HepG2 (cell line): ENCODE results near the gene RPS19. TPM values are rescaled to one million over a fixed set of nuclear protein-coding genes. Genes with fewer than 3 reads are reported as not detected.

Experiments
- ATAC-seq: fragments of 200-7000 bp; cut with Tn5 transposase; 3 replicates; pipeline ENCODE4 v1.9.1; 2020; ENCODE audit warnings: mild to moderate bottlenecking, moderate library complexity
- BruUV-seq: library from RNA; stranded (reverse); fragments of 400-500 nt; replicated peaks from 2 replicates; lab custom pipeline; 2021; lab: Mats Ljungman, UMichigan
- CTCF ChIA-PET: fragments of 300-600 bp; formaldehyde crosslinking; extraction: SDS; loops from one replicate; lab custom pipeline; 2021; ENCODE audit warnings: low total read pairs, inconsistent platforms, low intra/inter-chr PET ratio; lab: Yijun Ruan, JAX
- POLR2A ChIA-PET: fragments of 350-600 bp; sonication (Branson Sonifier 250); formaldehyde crosslinking; loops from one replicate; lab custom pipeline; 2020; ENCODE audit warnings: antibody characterized with exemption, inconsistent platforms; lab: Yijun Ruan, JAX
- DNase-seq: peaks from one replicate; pipeline ENCODE4 v3.0.0-alpha.2; 2015; ENCODE audit warnings: low spot score
- FAIRE-seq: peaks from 3 replicates; lab custom pipeline; 2011; peaks lifted over from hg19 to GRCh38; lab: Jason Lieb, UNC
- H2AFZ ChIP-seq: one replicate; pipeline ENCODE4 v1.6.1; 2011; ENCODE audit warnings: low read length, inconsistent platforms
- H3K27ac ChIP-seq: fragments of 300-600 bp; 3 replicates; pipeline ENCODE4 v1.8.0; 2011; ENCODE audit warnings: mixed run types, mild to moderate bottlenecking, mixed read lengths, low read length, inconsistent platforms; ENCODE audit not compliant: insufficient read depth; ENCODE audit errors: extremely low read length
- H3K27me3 ChIP-seq, 2 experiments: fragments of 200-600 bp in 1 of 2; 2 replicates in 1 of 2; 3 replicates in 1 of 2; pipeline versions ENCODE4 v1.6.0 to v1.8.0; 2011; ENCODE audit warnings: low read length in 2 of 2, mild to moderate bottlenecking in 2 of 2, moderate library complexity in 2 of 2, inconsistent platforms in 1 of 2; ENCODE audit not compliant: insufficient read depth in 2 of 2, control insufficient read depth in 1 of 2
- H3K36me3 ChIP-seq, 2 experiments: fragments of 200-600 bp in 1 of 2; replicated peaks in 1 of 2; 2 replicates in 1 of 2; 3 replicates in 1 of 2; pipeline versions ENCODE4 v1.5.1 to v1.8.0; 2011; ENCODE audit warnings: low read length in 2 of 2, inconsistent platforms in 1 of 2; ENCODE audit not compliant: insufficient read depth in 2 of 2, control insufficient read depth in 1 of 2
- H3K4me1 ChIP-seq: 2 replicates; pipeline ENCODE4 v1.5.1; 2012; ENCODE audit warnings: low read length, inconsistent platforms; ENCODE audit not compliant: insufficient read depth
- H3K4me2 ChIP-seq: 2 replicates; pipeline ENCODE4 v1.6.0; 2011; ENCODE audit warnings: low read depth, low read length, inconsistent platforms
- H3K4me3 ChIP-seq, 3 experiments: fragments of 200-600 bp in 1 of 3; sonication (generic), shearing (Covaris generic) in 1 of 3; replicated peaks in 1 of 3; 2 replicates each; pipeline ENCODE4 v1.5.1; 2011 to 2016; ENCODE audit warnings: low read length in 3 of 3, inconsistent platforms in 2 of 3, low read depth in 2 of 3, mild to moderate bottlenecking in 2 of 3, control low read depth in 1 of 3, mixed read lengths in 1 of 3; ENCODE audit not compliant: insufficient read depth in 1 of 3
- H3K79me2 ChIP-seq: one replicate; pipeline ENCODE4 v1.6.1; 2011; ENCODE audit warnings: low read length, inconsistent platforms; ENCODE audit not compliant: insufficient read depth
- H3K9ac ChIP-seq: 2 replicates; pipeline ENCODE4 v1.6.0; 2011; ENCODE audit warnings: mild to moderate bottlenecking, low read depth, low read length, inconsistent platforms; ENCODE audit not compliant: insufficient read depth
- H3K9me3 ChIP-seq: 2 replicates; pipeline ENCODE4 v1.5.1; 2012; ENCODE audit warnings: mild to moderate bottlenecking, low read length
- H4K20me1 ChIP-seq: 2 replicates; pipeline ENCODE4 v1.6.0; 2011; ENCODE audit warnings: inconsistent platforms, mild to moderate bottlenecking, low read length, moderate library complexity; ENCODE audit not compliant: insufficient read depth
- AKAP8 ChIP-seq: sonication (generic); formaldehyde crosslinking; IDR thresholded peaks from 2 replicates; pipeline ENCODE4 v1.5.1; 2020; ENCODE audit warnings: mild to moderate bottlenecking, missing genetic modification reagents
- GPN1 ChIP-seq: sonication (generic); formaldehyde crosslinking; IDR thresholded peaks from 2 replicates; pipeline ENCODE4 v1.5.1; 2020; ENCODE audit warnings: missing genetic modification reagents, borderline replicate concordance
- MIER3 ChIP-seq: IDR thresholded peaks from 2 replicates; pipeline ENCODE4 v1.6.1; 2016; ENCODE audit warnings: missing compliant biosample characterization, borderline replicate concordance
- MTA1 ChIP-seq: sonication (generic); formaldehyde crosslinking; IDR thresholded peaks from 2 replicates; pipeline ENCODE4 v1.4.0; 2020; ENCODE audit warnings: missing genetic modification reagents, mild to moderate bottlenecking, borderline replicate concordance
- RFXAP ChIP-seq: sonication (generic); formaldehyde crosslinking; IDR thresholded peaks from 2 replicates; pipeline ENCODE4 v1.4.0; 2020; ENCODE audit warnings: missing genetic modification reagents, borderline replicate concordance
- SPEN ChIP-seq: sonication (generic); formaldehyde crosslinking; IDR thresholded peaks from 2 replicates; pipeline ENCODE4 v1.5.1; 2020; ENCODE audit warnings: low read depth, mild to moderate bottlenecking, missing genetic modification reagents
- ZNF235 ChIP-seq: sonication (generic); formaldehyde crosslinking; IDR thresholded peaks from 2 replicates; pipeline ENCODE4 v1.8.1; 2023; ENCODE audit warnings: mild to moderate bottlenecking, missing genetic modification reagents, borderline replicate concordance
- WGBS: methylation state at CpG from one replicate; pipeline ENCODE4 v1.1.6; 2017; ENCODE audit warnings: low lambda C conversion rate; 5-methylcytosine and 5-hydroxymethylcytosine counted together
- in situ Hi-C: cut with HindIII; loops from 2 replicates; pipeline ENCODE4 v1.10.0; 2017; ENCODE audit warnings: low pct_unique_long_range_greater_than_20kb; ENCODE audit not compliant: extremely low pct_ligation_motif_present
- intact Hi-C: fragments of 100-400 bp; cut with micrococcal nuclease; formaldehyde crosslinking; loops from one replicate; pipeline ENCODE4 v1.10.0; 2022; ENCODE audit not compliant: unreplicated experiment
- polyA plus RNA-seq, 8 experiments: library from polyadenylated mRNA; depleted of rRNA in 3 of 8; stranded (reverse) in 7 of 8; unstranded in 1 of 8; fragments of >200 nt; fragmentation: Illumina TruSeq in 4 of 8; extraction: Trizol in 4 of 8; gene quantifications; 2 replicates each; pipeline versions ENCODE4 v1.2.1 to v1.2.3, GENCODE V29; 2011 to 2016; ENCODE audit warnings: low read depth in 4 of 8, missing spikeins in 1 of 8, mixed read lengths in 1 of 8; ENCODE audit not compliant: insufficient read depth in 1 of 8
- total RNA-seq, 5 experiments: library from RNA; depleted of rRNA; stranded (reverse); fragments of >200 nt; fragmentation: Illumina TruSeq; extraction: Trizol; gene quantifications; 2 replicates each; pipeline ENCODE4 v1.2.3, GENCODE V29; 2016; ENCODE audit warnings: low read depth in 1 of 5
- TF ChIP-seq, protein P1 (sequence below): sonication (generic); formaldehyde crosslinking; IDR thresholded peaks from 2 replicates; pipeline ENCODE4 v1.4.0; 2020; ENCODE audit warnings: low read depth, missing genetic modification reagents
- TF ChIP-seq, protein P2 (sequence below): sonication (generic); formaldehyde crosslinking; IDR thresholded peaks from 2 replicates; pipeline ENCODE4 v1.4.0; 2020; ENCODE audit warnings: missing genetic modification reagents
- TF ChIP-seq, protein P3 (sequence below): sonication (generic); formaldehyde crosslinking; conservative IDR thresholded peaks from 2 replicates; pipeline ENCODE4 v1.8.0; 2022; ENCODE audit warnings: mild to moderate bottlenecking, moderate library complexity, missing genetic modification reagents
- TF ChIP-seq, protein P4 (sequence below): sonication (generic); formaldehyde crosslinking; IDR thresholded peaks from 2 replicates; pipeline ENCODE4 v1.8.1; 2023; ENCODE audit warnings: mild to moderate bottlenecking, missing genetic modification reagents, borderline replicate concordance

Gene RPS19
- total and polyA plus RNA-seq, 2 of the 13 experiments (the other 11 are each of a cell fraction or from before 2014, with no cell fraction given): 1,983 to 4,758 TPM

DNA sequence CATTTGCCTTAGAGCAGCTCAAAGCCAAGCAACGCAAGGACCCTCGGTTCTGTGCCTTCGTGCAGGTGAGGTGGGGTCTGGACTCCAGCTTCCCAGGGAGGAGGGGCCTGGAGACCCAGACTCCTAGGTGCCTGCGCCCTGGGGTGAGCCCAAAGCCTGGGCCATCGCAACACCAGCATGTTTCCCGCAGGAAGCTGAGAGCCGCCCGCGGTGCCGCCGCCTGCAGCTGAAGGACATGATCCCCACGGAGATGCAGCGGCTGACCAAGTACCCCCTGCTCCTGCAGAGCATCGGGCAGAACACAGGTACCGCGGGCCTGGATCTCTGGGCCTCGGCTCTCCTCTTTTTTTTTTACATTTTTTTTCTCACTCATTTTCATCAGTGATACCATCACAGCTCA is 42.5 kb downstream of the RPS19 start:
- Histone ChIP-seq H3K4me3 (no peak overlapping the region), H3K4me2 (no peak overlapping the region), H3K9ac (no peak overlapping the region), H3K79me2 (no peaks in the 10 kb centered on the region), H3K36me3 (peaks cover 34 to 62% of the 10 kb centered on the region in 2 experiments; a peak in 4 of 5 replicates), H3K27ac (no peak overlapping the region), H2AFZ (no peak overlapping the region), H3K27me3 (no peaks in the 10 kb centered on the region), H3K4me1 (peaks cover 24% of the 10 kb centered on the region), H3K9me3 (no peaks in the 10 kb centered on the region), H4K20me1 (0 out of 2 replicates have a peak, but pooled peaks cover 3% of the 10 kb centered on the region)
- in situ Hi-C loops (no loop called here), intact Hi-C loops (no loop called here)
- DNase-seq: no peak
- no peak for ATAC-seq
- WGBS: 98% methylated on average over 7 of the region's 17 CpGs
- POLR2A ChIA-PET: no interaction called here
- no TSS peak for BruUV-seq
- CTCF ChIA-PET: no interaction called here
- FAIRE-seq: no peak
- TF ChIP-seq, protein P1, sequence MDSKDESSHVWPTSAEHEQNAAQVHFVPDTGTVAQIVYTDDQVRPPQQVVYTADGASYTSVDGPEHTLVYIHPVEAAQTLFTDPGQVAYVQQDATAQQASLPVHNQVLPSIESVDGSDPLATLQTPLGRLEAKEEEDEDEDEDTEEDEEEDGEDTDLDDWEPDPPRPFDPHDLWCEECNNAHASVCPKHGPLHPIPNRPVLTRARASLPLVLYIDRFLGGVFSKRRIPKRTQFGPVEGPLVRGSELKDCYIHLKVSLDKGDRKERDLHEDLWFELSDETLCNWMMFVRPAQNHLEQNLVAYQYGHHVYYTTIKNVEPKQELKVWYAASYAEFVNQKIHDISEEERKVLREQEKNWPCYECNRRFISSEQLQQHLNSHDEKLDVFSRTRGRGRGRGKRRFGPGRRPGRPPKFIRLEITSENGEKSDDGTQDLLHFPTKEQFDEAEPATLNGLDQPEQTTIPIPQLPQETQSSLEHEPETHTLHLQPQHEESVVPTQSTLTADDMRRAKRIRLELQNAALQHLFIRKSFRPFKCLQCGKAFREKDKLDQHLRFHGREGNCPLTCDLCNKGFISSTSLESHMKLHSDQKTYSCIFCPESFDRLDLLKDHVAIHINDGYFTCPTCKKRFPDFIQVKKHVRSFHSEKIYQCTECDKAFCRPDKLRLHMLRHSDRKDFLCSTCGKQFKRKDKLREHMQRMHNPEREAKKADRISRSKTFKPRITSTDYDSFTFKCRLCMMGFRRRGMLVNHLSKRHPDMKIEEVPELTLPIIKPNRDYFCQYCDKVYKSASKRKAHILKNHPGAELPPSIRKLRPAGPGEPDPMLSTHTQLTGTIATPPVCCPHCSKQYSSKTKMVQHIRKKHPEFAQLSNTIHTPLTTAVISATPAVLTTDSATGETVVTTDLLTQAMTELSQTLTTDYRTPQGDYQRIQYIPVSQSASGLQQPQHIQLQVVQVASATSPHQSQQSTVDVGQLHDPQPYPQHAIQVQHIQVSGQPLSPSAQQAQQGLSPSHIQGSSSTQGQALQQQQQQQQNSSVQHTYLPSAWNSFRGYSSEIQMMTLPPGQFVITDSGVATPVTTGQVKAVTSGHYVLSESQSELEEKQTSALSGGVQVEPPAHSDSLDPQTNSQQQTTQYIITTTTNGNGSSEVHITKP (CRISPR knock-in tag): no peak
- TF ChIP-seq RFXAP (CRISPR knock-in tag) (no peak), MTA1 (CRISPR knock-in tag) (no peak), ZNF235 (CRISPR knock-in tag) (no peak), AKAP8 (CRISPR knock-in tag) (no peak), GPN1 (CRISPR knock-in tag) (no peak), MIER3 (CRISPR knock-in tag) (no peak), SPEN (CRISPR knock-in tag) (no peak)
- TF ChIP-seq, protein P2, sequence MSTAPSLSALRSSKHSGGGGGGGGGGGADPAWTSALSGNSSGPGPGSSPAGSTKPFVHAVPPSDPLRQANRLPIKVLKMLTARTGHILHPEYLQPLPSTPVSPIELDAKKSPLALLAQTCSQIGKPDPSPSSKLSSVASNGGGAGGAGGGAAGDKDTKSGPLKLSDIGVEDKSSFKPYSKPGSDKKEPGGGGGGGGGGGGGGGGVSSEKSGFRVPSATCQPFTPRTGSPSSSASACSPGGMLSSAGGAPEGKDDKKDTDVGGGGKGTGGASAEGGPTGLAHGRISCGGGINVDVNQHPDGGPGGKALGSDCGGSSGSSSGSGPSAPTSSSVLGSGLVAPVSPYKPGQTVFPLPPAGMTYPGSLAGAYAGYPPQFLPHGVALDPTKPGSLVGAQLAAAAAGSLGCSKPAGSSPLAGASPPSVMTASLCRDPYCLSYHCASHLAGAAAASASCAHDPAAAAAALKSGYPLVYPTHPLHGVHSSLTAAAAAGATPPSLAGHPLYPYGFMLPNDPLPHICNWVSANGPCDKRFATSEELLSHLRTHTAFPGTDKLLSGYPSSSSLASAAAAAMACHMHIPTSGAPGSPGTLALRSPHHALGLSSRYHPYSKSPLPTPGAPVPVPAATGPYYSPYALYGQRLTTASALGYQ: no peak
- TF ChIP-seq, protein P3, sequence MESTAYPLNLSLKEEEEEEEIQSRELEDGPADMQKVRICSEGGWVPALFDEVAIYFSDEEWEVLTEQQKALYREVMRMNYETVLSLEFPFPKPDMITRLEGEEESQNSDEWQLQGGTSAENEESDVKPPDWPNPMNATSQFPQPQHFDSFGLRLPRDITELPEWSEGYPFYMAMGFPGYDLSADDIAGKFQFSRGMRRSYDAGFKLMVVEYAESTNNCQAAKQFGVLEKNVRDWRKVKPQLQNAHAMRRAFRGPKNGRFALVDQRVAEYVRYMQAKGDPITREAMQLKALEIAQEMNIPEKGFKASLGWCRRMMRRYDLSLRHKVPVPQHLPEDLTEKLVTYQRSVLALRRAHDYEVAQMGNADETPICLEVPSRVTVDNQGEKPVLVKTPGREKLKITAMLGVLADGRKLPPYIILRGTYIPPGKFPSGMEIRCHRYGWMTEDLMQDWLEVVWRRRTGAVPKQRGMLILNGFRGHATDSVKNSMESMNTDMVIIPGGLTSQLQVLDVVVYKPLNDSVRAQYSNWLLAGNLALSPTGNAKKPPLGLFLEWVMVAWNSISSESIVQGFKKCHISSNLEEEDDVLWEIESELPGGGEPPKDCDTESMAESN: no peak
- TF ChIP-seq, protein P4, sequence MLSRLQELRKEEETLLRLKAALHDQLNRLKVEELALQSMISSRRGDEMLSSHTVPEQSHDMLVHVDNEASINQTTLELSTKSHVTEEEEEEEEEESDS (CRISPR knock-in tag): no peak
